NCI-H69 (cell line): ENCODE data around the gene C20orf144.

Experiments used
- DNase-seq: peaks from one replicate; lab custom pipeline; 2025; lab: John Stamatoyannopoulos, UW

The C20orf144 gene

GRCh38 chr20:33650111-33650752 is 11.9 kb upstream of the C20orf144 start:
- peak; percentile 53 for DNase-seq

GRCh38 chr20:33650753-33651561 is 11.2 kb upstream of the C20orf144 start:
- peak; percentile 88 for DNase-seq

- no peak for DNase-seq
These were observed 10.5 kb upstream of the C20orf144 start for GRCh38 chr20:33651562-33652048.

- DNase-seq = peak; percentile 85
These were observed 8.8 kb upstream of the C20orf144 start for GRCh38 chr20:33653218-33653899.

- DNase-seq = peak; percentile 97
These were observed 8.1 kb upstream of the C20orf144 start for GRCh38 chr20:33653900-33654596.

- no peak for DNase-seq
These were observed 7.4 kb upstream of the C20orf144 start for GRCh38 chr20:33654680-33655161.

- no peak for DNase-seq
These were observed 7.0 kb upstream of the C20orf144 start for GRCh38 chr20:33655164-33655563.

GRCh38 chr20:33656010-33656782 is 5.9 kb upstream of the C20orf144 start:
- DNase-seq = no peak

GRCh38 chr20:33656783-33657703 is 5.1 kb upstream of the C20orf144 start:
- DNase-seq = no peak

GRCh38 chr20:33657704-33658095 is 4.4 kb upstream of the C20orf144 start:
- DNase-seq = no peak

GRCh38 chr20:33658510-33658909 is 3.6 kb upstream of the C20orf144 start:
- DNase-seq = no peak

- DNase-seq = no peak
These were observed 3.2 kb upstream of the C20orf144 start for GRCh38 chr20:33658929-33659328.

GRCh38 chr20:33659341-33660034 is 2.6 kb upstream of the C20orf144 start:
- DNase-seq = no peak

- DNase-seq = no peak
These were observed 2.0 kb upstream of the C20orf144 start for GRCh38 chr20:33660035-33660684.

GRCh38 chr20:33660685-33661058 is 1.5 kb upstream of the C20orf144 start:
- no peak for DNase-seq

GRCh38 chr20:33663161-33664084 is 1.3 kb downstream of the C20orf144 start:
- peak; percentile 93 for DNase-seq

GRCh38 chr20:33664085-33664761 is 2.1 kb downstream of the C20orf144 start:
- DNase-seq = peak; percentile 57
